Heart right ventricle (tissue), 16 donors: ENCODE measurements around the gene CHAC2. TPM values are rescaled to one million over a fixed set of nuclear protein-coding genes. Genes with fewer than 3 reads are reported as not detected.

Experiments used
- ATAC-seq, 8 donors: fragments of 200-7000 bp; cut with Tn5 transposase; one replicate each; pipeline ENCODE4 v1.9.1; 2020; ENCODE audit warnings: mild to moderate bottlenecking in 8 of 8, moderate library complexity in 8 of 8, moderate number of reproducible peaks in 1 of 8
- DNase-seq, 2 donors: peaks; one replicate each; pipeline ENCODE4 v3.0.0-alpha.2; 2020
- H3K27ac ChIP-seq, 10 donors: fragments of 200-600 bp; sonication (generic) in 2 of 10; one replicate each; pipeline versions ENCODE4 v1.5.0 to v1.8.0; 2020 to 2022; ENCODE audit warnings: mild to moderate bottlenecking in 3 of 10
- H3K27me3 ChIP-seq, 7 donors: fragments of 200-600 bp; one replicate each; pipeline ENCODE4 v1.8.0; 2021 to 2022; ENCODE audit warnings: mild to moderate bottlenecking in 2 of 7
- H3K36me3 ChIP-seq, 9 donors: fragments of 200-600 bp; sonication (generic) in 1 of 9; one replicate each; pipeline versions ENCODE4 v1.5.0 to v1.8.0; 2020 to 2022; ENCODE audit warnings: mild to moderate bottlenecking in 2 of 9
- H3K4me1 ChIP-seq, 9 donors: fragments of 200-600 bp; sonication (generic) in 1 of 9; one replicate each; pipeline versions ENCODE4 v1.5.0 to v1.8.0; 2020 to 2022; ENCODE audit warnings: mild to moderate bottlenecking in 4 of 9
- H3K4me3 ChIP-seq, 10 donors: fragments of 200-600 bp; sonication (generic) in 2 of 10; one replicate each; pipeline versions ENCODE4 v1.5.0 to v1.8.0; 2020 to 2022; ENCODE audit warnings: mild to moderate bottlenecking in 7 of 10, moderate library complexity in 2 of 10
- H3K9me3 ChIP-seq, 11 donors: fragments of 200-600 bp in 10 of 11; sonication (generic) in 2 of 11; one replicate each; pipeline versions ENCODE4 v1.5.0 to v1.8.0; 2013 to 2022; ENCODE audit warnings: mild to moderate bottlenecking in 2 of 11, control low read depth in 1 of 11, moderate library complexity in 1 of 11
- CTCF ChIP-seq, 9 donors: fragments of 200-600 bp; sonication (generic) in 2 of 9; IDR thresholded peaks; one replicate each; pipeline versions ENCODE4 v1.5.0 to v1.8.0; 2021 to 2022; ENCODE audit warnings: antibody characterized with exemption in 9 of 9, mild to moderate bottlenecking in 5 of 9, moderate library complexity in 1 of 9
- WGBS, 2 donors: extraction: QIAGEN DNeasy Blood & Tissue Kit; methylation state at CpG; one replicate each; pipeline ENCODE4 v1.1.7; 2013; ENCODE audit warnings: inconsistent platforms in 1 of 2; 5-methylcytosine and 5-hydroxymethylcytosine counted together
- intact Hi-C, 10 donors: fragments of 100-400 bp; cut with DNase I; formaldehyde crosslinking; loops; one replicate each; pipeline versions ENCODE4 v1.11.1 to v1.14.2; 2022
- polyA plus RNA-seq, 2 donors: library from polyadenylated mRNA; stranded (reverse); fragments of 200-250 nt; gene quantifications; one replicate each; pipeline ENCODE4 v1.2.3, GENCODE V29; 2013
- total RNA-seq, 10 donors: library from RNA; stranded (reverse); fragmentation: NEBNext Ultra II Directional in 3 of 10; extraction: Animal tissue kit (Norgen Biotek cat#: 25700) in 3 of 10; gene quantifications; one replicate each; pipeline versions ENCODE4 v1.2.1 to v1.2.4, GENCODE V29; 2021 to 2023
- donor health status: Arrhythmogenic right ventricular cardiomyopathy.
- donor health status: ischemic (EF 13 %, LVEDD 7.1; RV severe dilation, severe dysfunction).
- donor health status: healthy with polysubstance abuse.
- donor health status: DM: no; HTN: yes; CAD: no.
- donor health status: DM: no; HTN: no; CAD: no.
- donor health status: ischemic (EF 25% LVEDD 6.9; RV normal size, moderate dysfunction).
- donor health status: ischemic (EF 25% LVEDD 5.7; RV mildly dilated, moderate dysfunction).
- donor health status: healthy.
- donor health status: DM: yes; HTN: yes; CAD: no.
- donor health status: Ischemic cardiomyopathy.
- donor health status: ischemic (EF 35%, LVEDD 5.7; RV mildly dilated, moderate dysfunction).
- donor health status: nonischemic (EF 11% LVEDD 7.7; RV severe dilation, severe dysfunction).
- donor health status: DM: yes; HTN: yes; CAD: no.
- donor health status: PGD.
- donor health status: ischemic (EF 29% LVEDD 5.4; RV normal size, mild dysfunction).
- donor health status: nonischemic (EF 23%, LVEDD 6.1; RV moderate dilation, normal function).

CHAC2 gene
- total and polyA plus RNA-seq, 12 donors, result 1.3 to 7.1 (median 2.1) TPM

DNA sequence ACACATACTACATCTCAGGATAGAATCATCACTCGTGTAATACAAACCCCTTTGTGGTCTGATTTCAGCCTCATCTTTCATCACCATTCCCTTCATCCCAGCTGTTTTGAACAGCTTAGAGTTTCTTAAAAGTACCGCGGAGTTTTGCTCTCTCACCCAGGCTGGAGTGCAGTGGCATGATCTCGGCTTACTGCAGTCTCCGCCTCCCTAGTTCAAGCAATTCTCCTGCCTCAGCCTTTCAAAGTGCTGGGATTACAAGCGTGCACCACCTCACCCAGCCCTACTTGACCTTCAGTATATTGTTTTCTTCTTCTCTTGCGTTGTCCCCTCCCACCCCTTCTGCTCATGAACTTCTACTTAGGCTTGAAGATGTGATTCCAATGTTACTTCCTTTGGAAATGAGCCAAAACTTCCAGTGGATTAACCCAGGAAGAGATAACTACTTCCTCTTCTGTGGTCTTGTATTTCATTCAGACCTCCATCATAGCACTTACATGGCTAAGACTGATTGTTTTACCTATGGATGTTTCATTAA lies 35.1 kb downstream of the CHAC2 start:
- Histone ChIP-seq H3K27ac (no peak overlapping the region), H3K4me1 (peaks cover 0 to 8% (median 0%) of the 10 kb centered on the region in 9 donors), H3K36me3 (peaks cover 0 to 100% (median 29%) of the 10 kb centered on the region in 9 donors), H3K27me3 (no peaks in the 10 kb centered on the region), H3K9me3 (no peaks in the 10 kb centered on the region), H3K4me3 (no peak overlapping the region)
- intact Hi-C loops, result no loop called here
- DNase-seq, result no peak
- 46 to 55% methylated on average over 7 of the region's 7 CpGs for WGBS, 2 donors
- no peak for ATAC-seq
- no peak for TF ChIP-seq CTCF (IDR thresholded peaks at IDR 0.05)

GRCh38 chr2:53811601-53812000 lies 44.0 kb downstream of the CHAC2 start:
- no peak for TF ChIP-seq CTCF (IDR thresholded peaks at IDR 0.05)

DNA sequence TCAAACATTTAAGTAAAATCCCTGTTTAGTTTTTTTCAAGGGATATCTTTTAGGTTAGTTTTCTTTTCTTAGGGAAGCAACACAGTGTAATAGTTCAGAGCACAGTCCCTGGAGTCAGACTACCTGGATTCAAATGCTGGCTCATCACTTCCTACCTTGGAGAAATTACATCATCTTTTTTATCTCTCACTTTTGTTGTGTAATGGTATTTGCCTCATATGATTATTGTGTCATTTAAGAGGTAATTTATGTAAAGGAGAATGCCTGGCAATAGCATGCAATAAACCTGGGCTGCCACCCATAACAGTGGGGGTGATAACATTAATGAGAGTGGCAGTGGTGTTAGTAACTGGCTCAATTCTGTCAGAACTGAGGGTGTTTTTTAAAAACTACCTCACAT lies 45.5 kb downstream of the CHAC2 start:
- H3K4me3 ChIP-seq, result no peak overlapping the region
- intact Hi-C loops, result no loop called here
- no peaks in the 10 kb centered on the region for H3K27me3 ChIP-seq
- peaks cover 0 to 100% (median 65%) of the 10 kb centered on the region in 9 donors for H3K36me3 ChIP-seq
- peaks cover 0 to 15% (median 4%) of the 10 kb centered on the region in 9 donors for H3K4me1 ChIP-seq
- no peak for TF ChIP-seq CTCF (IDR thresholded peaks at IDR 0.05)
- peak in 2 of 8 donors; percentile 29 to 31 for ATAC-seq
- peak overlapping the region in 5 of 10 donors; percentile 8 to 52 (median 29) for H3K27ac ChIP-seq
- no peaks in the 10 kb centered on the region for H3K9me3 ChIP-seq
- no peak for DNase-seq

More at GRCh38 chr2:53811601-53812000, 44.0 kb downstream of the CHAC2 start:
- intact Hi-C loops, result no loop called here
- no peaks in the 10 kb centered on the region for H3K9me3 ChIP-seq
- WGBS, 2 donors, result 79 to 88% methylated on average over 3 of the region's 3 CpGs
- H3K27me3 ChIP-seq, result no peaks in the 10 kb centered on the region
- peaks cover 0 to 100% (median 62%) of the 10 kb centered on the region in 9 donors for H3K36me3 ChIP-seq
- no peak for DNase-seq
- peaks cover 0 to 15% (median 4%) of the 10 kb centered on the region in 9 donors for H3K4me1 ChIP-seq
- peak overlapping the region in 4 of 10 donors; percentile 8 to 52 (median 30) for H3K27ac ChIP-seq
- no peak overlapping the region for H3K4me3 ChIP-seq
- ATAC-seq, result peak in 2 of 8 donors; percentile 38 to 49

GRCh38 chr2:53818854-53819435 lies 51.3 kb downstream of the CHAC2 start:
- no peak for DNase-seq
- ATAC-seq, result no peak
- intact Hi-C loops, result no loop called here
- Histone ChIP-seq H3K4me3 (no peak overlapping the region), H3K27me3 (no peaks in the 10 kb centered on the region), H3K27ac (no peak overlapping the region), H3K4me1 (no peaks in the 10 kb centered on the region), H3K36me3 (peaks cover 0 to 76% (median 31%) of the 10 kb centered on the region in 9 donors), H3K9me3 (no peaks in the 10 kb centered on the region)
- no peak for TF ChIP-seq CTCF (IDR thresholded peaks at IDR 0.05)
- WGBS, 2 donors, result 88 to 94% methylated on average over 3 of the region's 3 CpGs
